GM19193 (cell line): ENCODE measurements around the gene MRPL41.

Experiments
- POLR2A ChIP-seq: IDR thresholded peaks from 4 replicates; pipeline ENCODE4 v1.6.1; 2011; ENCODE audit not compliant: insufficient read depth, insufficient read length; ENCODE audit errors: extremely low read depth

MRPL41 gene

DNA sequence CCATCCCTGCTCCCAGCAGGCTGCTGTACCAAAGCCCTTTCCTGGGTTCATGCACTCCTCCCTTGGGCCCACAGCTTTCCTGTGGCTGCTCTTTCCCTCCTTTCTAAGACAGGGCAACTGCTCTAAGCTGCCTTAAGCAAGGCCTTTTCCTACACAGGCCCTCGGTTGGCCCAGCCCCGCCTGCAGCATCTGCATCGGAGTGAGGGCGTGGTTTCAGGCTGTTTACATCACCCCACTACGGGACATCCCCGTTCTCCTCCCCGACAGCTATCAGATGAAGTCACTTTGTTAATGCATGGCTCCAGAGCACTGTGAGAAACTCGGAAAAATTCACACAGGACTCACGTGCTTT is 23.7 kb downstream of the MRPL41 start:
- no peak for TF ChIP-seq POLR2A

DNA sequence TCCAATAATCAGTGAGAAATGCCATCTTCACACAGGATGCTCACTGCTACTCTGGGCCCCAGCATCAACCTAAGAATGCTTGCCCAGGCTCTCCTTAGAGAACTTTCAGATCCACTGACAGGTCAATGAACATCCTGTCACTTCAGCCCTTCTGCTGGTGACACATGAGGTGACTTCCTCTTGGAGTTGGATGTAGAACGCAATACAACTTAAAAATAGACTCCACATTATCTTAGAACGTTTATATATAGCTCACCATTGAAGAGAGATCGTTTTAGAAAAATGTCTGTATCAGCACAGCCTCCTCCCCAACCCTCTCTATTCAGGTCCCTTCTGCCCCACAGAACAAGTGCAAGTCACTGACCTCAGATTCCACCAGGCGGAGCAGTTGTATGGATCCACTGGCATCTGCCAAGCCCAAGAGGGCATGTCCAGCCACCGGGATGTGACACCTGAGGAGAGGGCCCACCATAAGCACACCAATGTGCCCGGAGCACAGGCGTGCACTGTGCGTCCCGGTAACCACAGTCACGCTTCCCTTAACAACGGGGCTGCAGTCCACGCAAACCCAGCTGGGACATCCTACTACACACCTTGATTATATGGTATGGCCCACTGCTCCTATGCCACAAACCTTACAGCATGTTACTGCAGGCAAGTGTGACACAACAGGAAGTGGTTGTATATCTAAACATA is 24.2 kb downstream of the MRPL41 start:
- no peak for TF ChIP-seq POLR2A

- TF ChIP-seq POLR2A = peak; percentile 87
These were observed 27.0 kb downstream of the MRPL41 start, which contains the start of gene DPH7 for GRCh38 chr9:137578518-137579258. Gene DPH7, minus strand, starts transcription at chr9:137578925. Its CDS starts 148 bp downstream, at chr9:137578777.

DNA sequence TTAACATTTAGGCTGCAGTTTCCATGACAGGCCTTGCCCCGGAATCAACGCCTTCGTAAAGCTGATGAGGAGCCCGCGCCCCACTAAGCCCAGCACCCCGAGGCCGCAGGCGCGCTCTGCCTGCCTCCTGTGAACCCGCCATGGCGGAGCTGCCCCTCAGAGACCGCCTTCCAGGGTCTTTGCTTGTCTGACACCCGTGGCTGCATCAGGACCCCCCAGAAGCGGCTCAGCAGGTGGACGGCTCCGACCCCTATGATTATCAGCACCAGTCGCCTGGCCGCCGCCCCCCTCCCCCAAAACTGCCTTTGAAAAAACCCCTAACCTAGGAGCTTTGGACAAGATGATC is 27.6 kb downstream of the MRPL41 start:
- TF ChIP-seq POLR2A = no peak

DNA sequence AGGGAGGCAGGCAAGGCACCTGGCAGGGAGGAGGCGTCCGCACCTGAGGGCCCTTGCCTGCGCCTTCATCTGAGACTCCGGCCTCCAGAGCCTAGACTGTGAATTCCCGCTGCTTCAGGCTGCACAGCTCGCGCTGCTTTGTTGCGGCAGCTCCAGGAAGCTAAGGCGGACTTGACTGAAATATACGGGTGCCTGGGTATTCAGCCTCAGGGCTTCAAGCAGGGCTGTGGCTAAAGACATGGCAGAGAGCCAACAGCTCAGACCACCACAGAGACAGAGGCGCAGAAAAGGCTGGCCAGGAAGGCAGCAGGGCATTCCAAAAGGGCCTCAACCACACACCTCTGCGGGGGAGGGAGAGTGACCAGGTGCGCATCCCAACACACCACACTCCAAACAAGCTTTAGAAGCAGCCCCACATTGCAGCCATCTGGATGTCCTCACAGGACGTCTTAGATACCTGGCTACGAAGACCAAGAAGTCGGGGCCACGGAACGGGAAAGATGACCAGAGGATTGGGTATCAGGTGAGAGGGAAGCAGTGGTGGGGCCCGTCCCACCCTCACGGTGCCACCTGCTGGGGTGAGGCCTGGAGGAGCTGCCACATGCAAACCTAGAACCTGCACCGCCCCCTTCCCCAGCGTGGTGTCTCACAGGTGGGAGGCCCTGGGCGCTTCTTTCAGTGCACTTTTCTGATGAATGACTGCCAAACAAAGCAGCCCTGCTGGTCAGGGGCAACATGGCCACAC is 28.7 kb downstream of the MRPL41 start:
- no peak for TF ChIP-seq POLR2A

DNA sequence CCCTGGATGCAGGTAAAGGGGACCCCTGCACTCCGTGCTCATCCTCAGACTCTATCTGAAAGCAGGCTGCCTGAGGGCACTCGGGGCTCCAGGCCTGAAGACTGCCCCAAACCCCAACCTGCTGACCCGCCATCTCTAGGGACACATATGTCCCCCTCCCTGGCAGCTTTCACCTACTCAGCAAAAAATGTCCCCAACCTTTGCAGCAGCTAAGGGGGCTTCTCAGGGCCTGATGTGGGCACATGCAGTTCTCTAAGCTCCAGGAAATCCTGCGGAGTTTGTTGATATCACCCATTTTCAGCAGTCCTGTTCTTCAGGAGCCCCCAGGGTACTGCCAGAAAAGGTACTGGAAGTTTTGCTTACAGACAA is 29.3 kb downstream of the MRPL41 start:
- no peak for TF ChIP-seq POLR2A

DNA sequence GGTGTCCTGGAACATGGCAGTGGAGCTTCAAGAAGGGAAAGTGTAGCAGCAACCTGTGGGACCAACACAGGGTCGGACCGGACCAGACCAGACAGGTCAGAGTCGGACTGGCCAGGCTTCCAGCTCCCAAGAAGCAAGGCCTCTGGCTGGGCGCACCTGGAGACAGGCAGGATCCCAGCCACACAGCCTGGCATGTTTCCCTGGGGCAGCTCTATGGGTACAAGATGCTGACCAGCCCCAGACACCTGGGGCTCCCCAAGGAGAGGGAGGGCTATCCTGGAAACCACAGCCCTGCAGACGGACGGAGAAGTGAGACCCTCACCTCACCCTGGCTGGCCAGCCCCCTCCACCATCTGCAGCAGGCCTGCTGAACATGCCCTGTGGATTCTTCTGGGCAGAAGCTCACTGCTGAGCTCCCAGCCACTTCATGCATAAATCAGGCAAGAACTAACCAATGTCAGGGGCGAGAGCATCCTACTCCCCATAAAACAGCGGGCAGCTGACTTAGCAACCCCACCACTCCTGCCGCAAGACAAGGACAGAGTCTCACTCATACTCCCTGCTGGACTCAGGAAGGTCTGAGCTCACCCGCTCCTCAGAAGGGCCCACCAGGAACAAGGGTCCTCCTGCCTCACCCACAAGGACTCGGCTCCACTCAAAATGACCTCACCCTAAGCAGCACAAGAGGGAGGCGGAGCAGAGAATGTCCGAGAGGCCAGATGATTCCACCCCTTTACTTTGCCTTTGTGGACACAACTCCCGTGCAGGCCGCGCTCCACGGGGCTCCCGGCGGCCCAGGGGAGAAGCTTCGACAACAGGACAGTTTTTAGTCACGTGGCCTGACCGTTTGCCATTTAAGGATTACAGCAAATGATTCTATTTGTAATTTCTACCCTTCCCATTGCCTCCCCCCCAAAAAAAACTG is 29.9 kb downstream of the MRPL41 start:
- no peak for TF ChIP-seq POLR2A

- TF ChIP-seq POLR2A = no peak
These were observed 30.7 kb downstream of the MRPL41 start for GRCh38 chr9:137582286-137582860.

DNA sequence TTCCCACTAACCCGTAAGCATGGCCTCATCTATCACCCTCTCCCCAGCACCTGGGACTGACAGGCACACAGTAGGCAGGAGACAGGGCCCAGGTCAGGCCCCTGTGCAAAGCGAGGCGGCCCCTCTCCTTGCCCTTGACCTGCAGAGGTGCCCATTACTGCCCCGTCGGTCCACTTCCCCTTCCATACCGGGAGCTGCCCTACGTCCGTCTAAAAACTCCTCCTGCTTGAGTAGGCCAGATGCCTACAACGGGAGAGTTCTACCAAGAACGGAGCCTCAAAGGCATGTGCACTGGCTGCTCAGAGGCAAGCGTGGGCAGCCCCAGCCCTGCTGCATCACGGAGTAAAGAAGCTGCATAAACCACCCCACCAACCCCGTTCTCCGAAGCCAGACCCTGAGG is 31.7 kb downstream of the MRPL41 start:
- TF ChIP-seq POLR2A = no peak

DNA sequence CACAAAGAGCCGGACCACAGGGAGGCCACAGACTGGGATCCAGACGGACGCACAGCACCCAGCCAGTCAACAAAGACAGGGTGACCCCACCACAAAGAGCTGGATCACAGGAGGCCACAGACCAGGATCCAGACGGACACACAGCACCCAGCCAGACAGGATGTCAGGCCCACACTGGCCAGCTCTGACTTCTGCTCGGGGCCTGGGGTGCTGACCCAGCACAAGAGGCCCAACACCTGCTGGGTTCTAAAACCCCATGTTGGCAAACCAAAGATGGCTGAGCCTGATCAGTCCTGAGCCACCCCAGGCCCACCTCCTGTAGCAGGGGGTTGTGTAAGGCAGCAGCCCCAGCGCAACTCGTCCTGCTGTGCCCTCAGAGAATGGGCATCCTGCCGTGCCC is 32.3 kb downstream of the MRPL41 start:
- TF ChIP-seq POLR2A = no peak

DNA sequence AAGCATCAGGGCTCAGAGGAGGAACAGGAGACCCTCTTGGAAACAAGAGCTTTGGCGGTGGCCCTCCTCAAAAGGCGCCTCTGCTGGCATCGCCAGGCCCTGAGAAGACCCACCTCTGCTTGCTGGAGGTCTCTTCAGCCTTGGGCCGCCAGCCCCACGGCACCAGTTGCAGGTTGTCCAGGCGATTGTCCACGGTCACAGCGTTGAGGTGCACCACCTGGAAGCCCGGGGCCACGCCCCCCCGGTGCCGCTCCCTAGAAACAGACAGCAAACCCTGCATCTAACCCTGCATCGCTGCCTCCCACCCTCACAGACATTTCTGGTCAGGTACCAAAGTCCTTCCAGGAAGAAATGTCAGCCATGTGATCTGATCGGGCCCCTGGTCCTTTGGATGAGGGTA is 35.2 kb downstream of the MRPL41 start:
- no peak for TF ChIP-seq POLR2A

DNA sequence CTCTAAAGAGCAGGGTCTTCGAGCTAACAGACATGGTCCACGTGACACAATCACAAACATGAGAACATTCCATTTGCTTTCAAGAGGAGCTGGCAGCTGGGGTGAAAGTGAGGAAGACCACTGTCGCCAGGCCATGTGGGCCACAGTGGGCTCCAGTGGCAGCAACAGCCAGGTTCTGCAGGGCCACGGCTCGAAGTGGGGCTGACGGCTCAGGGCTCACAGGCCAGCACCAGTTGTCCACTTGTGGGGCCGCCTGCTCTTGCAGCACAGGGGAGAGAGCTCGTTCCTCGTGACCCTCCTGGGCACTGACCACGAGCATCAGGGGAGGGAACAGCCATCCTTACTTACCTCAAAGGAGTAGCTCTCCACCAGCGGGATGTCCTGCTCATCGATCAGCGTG is 36.6 kb downstream of the MRPL41 start:
- TF ChIP-seq POLR2A = no peak

- no peak for TF ChIP-seq POLR2A
These were observed 37.2 kb downstream of the MRPL41 start for GRCh38 chr9:137588891-137589290.

DNA sequence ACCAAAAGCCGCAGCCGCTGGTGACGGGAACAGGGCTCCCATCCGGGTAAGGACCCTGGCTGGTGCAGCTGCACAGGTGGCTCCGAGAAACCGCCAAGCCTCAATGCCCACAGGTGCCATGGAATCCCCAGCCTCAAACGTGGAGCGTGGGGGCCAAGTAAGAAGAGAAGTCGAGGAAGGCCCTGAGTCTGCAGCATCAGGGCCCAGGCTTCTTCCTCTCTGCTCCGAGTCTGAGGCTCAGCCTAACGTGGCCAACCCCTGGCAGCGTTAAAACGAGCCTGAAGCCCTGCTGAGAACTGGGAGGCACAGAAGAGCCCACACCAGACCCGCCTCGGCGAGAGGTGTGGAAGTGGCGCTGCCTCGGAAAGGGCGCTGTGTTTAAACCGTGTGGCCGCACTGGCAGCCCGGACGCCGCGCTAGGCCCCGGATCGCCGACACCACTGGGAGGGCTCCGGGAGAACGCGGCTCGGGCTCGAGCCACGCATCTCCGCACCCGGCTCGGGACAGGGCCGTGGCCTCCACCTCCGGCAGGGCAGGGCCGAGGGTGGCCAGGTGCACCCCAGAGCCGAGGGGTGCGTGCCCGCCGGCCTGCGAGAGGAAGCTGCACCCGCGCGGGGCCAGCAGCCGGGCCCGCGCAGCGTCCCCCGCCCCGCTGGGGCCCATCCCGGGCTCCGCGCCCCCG is 37.9 kb downstream of the MRPL41 start:
- TF ChIP-seq POLR2A = no peak
